Duodenal mucosa (tissue), 2 donors: ENCODE data around the gene SNRNP40.

Source experiments
- H3K27ac ChIP-seq: one replicate; pipeline ENCODE4 v1.7.0; 2013; ENCODE audit warnings: low read depth, low read length
- H3K27me3 ChIP-seq, 2 donors: one replicate each; pipeline ENCODE4 v1.7.0; 2013; ENCODE audit warnings: low read length in 2 of 2, control low read depth in 1 of 2; ENCODE audit not compliant: insufficient read depth in 2 of 2, control insufficient read depth in 1 of 2
- H3K36me3 ChIP-seq, 2 donors: one replicate each; pipeline ENCODE4 v1.7.0; 2013; ENCODE audit warnings: low read length in 2 of 2, control low read depth in 1 of 2; ENCODE audit not compliant: insufficient read depth in 2 of 2, control insufficient read depth in 1 of 2
- H3K4me1 ChIP-seq, 2 donors: one replicate each; pipeline ENCODE4 v1.7.0; 2013; ENCODE audit warnings: low read length in 2 of 2, control low read depth in 1 of 2; ENCODE audit not compliant: insufficient read depth in 2 of 2, control insufficient read depth in 1 of 2
- H3K4me3 ChIP-seq, 2 donors: one replicate each; pipeline ENCODE4 v1.7.0; 2013; ENCODE audit warnings: low read length in 2 of 2, low read depth in 1 of 2
- H3K9ac ChIP-seq, 2 donors: one replicate each; pipeline ENCODE4 v1.7.0; 2013; ENCODE audit warnings: low read length in 2 of 2, low read depth in 1 of 2
- H3K9me3 ChIP-seq, 2 donors: one replicate each; pipeline ENCODE4 v1.7.0; 2013; ENCODE audit warnings: low read length in 2 of 2, control low read depth in 1 of 2; ENCODE audit not compliant: control insufficient read depth in 1 of 2

Gene SNRNP40

DNA sequence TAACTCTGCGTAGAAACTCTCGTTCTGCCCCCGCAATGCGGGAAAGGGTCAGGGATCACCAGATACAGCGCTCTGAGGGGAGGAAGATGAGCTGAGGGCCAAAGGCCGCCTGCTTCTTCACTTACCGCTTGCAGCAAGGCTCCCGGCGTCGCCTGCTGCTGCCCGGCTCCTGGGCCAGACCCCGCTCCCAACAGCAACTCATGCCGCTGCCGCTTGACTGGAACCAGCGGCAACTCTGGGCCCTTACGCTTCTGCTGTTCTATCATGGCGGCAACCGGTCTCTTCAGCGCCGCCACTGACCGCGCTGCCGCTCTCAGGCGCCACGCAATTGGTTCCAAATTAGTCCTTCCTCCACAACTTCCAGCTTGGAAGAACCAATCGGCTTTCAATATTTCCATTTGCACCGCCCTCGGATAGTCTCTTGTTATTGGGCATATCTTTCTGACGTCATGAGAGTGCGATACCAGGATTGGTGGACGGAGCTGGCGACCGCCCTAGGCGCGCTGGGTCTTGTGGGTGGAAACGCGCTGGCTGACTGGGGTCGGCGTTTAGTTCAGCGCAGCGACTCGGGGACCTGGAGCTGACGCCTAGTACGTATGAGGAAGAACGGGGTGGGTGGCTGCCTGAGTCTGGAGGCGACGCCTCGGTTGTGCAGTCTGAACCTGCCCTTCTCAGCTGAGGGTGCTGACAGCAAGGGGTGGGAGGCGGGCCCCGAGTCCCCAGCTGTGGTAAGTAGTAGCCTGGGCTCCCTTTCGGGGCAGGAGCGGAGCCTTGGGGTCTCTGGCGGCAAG lies at the start of gene SNRNP40, which contains the start of gene ZCCHC17:
TSS of gene SNRNP40 (minus strand) at position 303 of the 791 bp plus-strand sequence. CDS start at position 266, 37 bp downstream.
TSS of gene ZCCHC17 (plus strand) at position 547 of the 791 bp plus-strand sequence. CDS start 13,067 bp downstream, outside the sequence.
- H3K9me3 ChIP-seq: no peaks in the 10 kb centered on the region
- peak within 1 kb of the TSS; percentile 95 to 98 for H3K9ac ChIP-seq
- peaks cover 12 to 22% of the 10 kb centered on the region in 2 donors for H3K36me3 ChIP-seq
- peak within 1 kb of the TSS; percentile 89 to 95 for H3K4me3 ChIP-seq
- no peaks in the 10 kb centered on the region for H3K27me3 ChIP-seq
- peaks cover 18 to 31% of the 10 kb centered on the region in 2 donors for H3K4me1 ChIP-seq
- H3K27ac ChIP-seq: peak within 1 kb of the TSS; percentile 68

DNA sequence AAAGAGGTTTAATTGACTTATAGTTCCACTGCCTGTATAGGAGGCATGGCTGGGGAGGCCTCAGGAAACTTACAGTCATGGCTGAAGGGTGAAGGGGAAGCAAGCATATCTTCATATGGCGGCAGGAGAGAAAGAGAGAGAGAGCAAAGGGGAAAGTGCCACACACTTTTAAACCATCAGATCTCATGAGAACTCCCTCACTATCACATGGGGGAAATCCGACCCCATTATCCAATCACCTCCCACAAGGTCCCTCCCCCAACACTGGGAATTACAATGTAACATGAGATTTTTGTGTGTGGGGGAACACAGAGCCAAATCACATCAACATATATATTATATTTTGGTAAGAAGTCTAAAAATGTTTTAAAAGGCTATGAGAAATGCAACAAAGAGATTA lies 49.0 kb upstream of the SNRNP40 start:
- no peaks in the 10 kb centered on the region for H3K9me3 ChIP-seq
- no peak overlapping the region for H3K4me3 ChIP-seq
- H3K36me3 ChIP-seq: peaks cover 12 to 35% of the 10 kb centered on the region in 2 donors
- no peak overlapping the region for H3K27ac ChIP-seq
- H3K4me1 ChIP-seq: no peaks in the 10 kb centered on the region
- no peaks in the 10 kb centered on the region for H3K27me3 ChIP-seq
- H3K9ac ChIP-seq: no peak overlapping the region

DNA sequence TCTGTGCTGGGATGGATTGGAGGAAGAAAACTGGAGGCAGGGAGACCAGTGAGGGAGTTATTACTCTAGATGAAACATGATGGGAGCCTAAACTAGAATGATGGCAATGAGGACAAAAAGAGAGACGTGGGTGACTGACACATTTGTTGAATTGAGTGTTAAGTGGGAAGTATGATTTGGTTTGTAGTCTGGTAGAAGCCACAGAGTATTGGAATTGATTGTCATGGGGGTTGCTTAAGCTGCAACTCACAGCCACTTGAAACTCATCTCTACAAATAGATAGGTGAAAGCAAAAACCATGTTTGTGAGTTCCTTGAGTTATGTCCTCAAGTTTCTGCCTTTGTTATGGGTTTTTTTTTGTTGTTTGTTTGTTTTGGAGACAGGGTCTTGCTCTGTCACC lies 47.9 kb upstream of the SNRNP40 start:
- H3K4me1 ChIP-seq: no peaks in the 10 kb centered on the region
- no peaks in the 10 kb centered on the region for H3K27me3 ChIP-seq
- H3K4me3 ChIP-seq: no peak overlapping the region
- H3K9me3 ChIP-seq: no peaks in the 10 kb centered on the region
- H3K36me3 ChIP-seq: peaks cover 12 to 30% of the 10 kb centered on the region in 2 donors
- H3K27ac ChIP-seq: no peak overlapping the region
- H3K9ac ChIP-seq: no peak overlapping the region

DNA sequence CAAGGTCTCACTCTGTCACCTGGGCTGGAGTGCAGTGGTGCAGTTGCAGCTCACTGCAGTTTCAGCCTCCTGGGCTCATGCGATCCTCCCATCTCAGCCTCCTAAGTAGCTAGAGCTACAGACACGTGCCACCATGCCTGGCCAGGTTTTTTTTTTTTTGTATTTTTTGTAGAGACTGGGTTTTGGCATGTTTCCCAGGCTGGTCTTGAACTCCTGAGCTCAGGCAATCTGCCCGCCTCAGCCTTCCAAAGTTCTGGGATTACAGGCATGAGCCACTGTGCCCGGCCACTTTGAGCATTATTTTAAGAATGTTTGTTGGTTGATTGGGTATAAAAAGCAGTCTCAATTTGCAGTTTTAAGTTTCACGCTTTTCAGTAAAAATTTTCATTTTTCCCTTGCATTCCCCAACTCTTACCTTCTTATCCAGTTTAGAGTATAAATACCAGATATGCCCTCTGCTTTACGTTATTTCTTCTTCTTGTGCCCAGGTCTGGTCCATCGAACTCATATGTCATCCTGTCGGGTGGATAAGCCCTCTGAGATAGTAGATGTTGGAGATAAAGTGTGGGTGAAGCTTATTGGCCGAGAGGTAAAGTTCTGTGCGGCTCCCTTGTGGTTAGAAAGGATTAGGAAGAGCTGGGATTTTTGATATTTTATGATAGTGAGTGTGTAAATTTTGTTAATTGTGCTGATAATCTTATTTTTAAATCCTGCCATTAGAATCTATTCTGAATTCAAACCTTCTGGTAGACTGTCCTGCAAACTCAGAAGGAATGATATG lies 40.3 kb upstream of the SNRNP40 start:
- H3K9me3 ChIP-seq: no peaks in the 10 kb centered on the region
- no peaks in the 10 kb centered on the region for H3K27me3 ChIP-seq
- no peak overlapping the region for H3K9ac ChIP-seq
- no peak overlapping the region for H3K4me3 ChIP-seq
- H3K4me1 ChIP-seq: no peaks in the 10 kb centered on the region
- H3K27ac ChIP-seq: no peak overlapping the region
- H3K36me3 ChIP-seq: peaks cover 3 to 16% of the 10 kb centered on the region in 2 donors

DNA sequence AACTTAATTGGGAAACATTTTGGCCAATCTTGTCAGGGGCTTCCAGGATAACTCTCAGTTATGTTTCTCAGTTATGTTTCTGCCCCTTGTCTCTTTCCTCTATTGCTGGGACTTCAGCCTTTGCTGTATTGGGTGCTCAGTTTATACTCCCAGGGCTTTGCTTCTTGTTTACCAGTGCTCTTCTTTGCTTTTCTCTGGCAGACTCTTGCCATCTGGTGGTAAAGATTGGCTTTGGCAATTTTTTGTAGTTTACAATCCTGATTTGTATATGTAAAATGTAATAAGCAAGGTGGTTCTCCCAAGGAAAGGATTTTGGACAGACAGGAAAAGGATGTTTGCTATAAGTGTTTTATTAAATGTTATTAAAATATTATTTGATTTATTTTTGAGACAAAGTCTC lies 38.4 kb upstream of the SNRNP40 start:
- Histone ChIP-seq H3K27me3 (no peaks in the 10 kb centered on the region), H3K36me3 (peaks cover 3 to 19% of the 10 kb centered on the region in 2 donors), H3K4me3 (no peak overlapping the region), H3K9ac (no peak overlapping the region), H3K4me1 (no peaks in the 10 kb centered on the region), H3K27ac (no peak overlapping the region), H3K9me3 (no peaks in the 10 kb centered on the region)

DNA sequence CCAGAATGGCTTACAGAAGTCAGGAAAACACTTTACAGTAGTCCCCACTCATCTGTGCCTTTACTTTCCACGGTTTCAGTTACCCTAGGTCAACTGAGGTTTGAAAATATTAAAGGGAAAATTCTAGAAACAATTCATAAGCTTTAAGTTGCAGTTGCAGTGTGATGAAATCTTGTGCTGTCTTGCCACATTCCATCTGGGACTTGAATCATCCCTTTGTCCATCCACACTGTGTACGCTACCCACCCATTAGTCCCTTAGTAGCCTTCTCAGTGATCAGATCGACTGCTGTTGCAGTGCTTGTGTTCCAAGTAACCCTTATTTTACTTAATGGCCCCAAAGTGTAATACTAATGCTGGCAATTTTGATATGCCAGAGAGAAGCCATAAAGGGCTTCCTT lies 30.8 kb upstream of the SNRNP40 start:
- H3K27ac ChIP-seq: no peak overlapping the region
- no peak overlapping the region for H3K9ac ChIP-seq
- H3K4me1 ChIP-seq: no peaks in the 10 kb centered on the region
- H3K27me3 ChIP-seq: no peaks in the 10 kb centered on the region
- no peak overlapping the region for H3K4me3 ChIP-seq
- peaks cover 0 to 13% of the 10 kb centered on the region in 2 donors for H3K36me3 ChIP-seq
- no peaks in the 10 kb centered on the region for H3K9me3 ChIP-seq

DNA sequence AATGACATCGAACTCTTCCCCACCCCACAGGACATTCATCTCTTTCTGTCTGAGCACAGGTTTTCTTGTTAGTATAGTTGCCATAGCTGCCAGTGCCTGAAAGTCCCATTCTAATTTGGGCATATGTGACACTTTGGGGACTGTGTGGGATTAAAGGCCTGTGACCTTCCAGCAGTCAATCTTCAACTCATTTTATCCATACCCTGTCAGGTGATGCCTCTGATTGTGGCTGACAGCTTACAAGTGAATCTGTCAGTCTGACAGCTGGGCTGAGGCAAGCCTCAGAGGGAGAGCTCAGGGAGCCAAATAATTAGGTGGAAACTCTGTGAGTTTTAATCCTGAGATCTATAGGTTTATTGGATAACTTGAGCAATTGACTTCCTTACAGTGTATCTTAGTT lies 29.9 kb upstream of the SNRNP40 start:
- Histone ChIP-seq H3K27ac (no peak overlapping the region), H3K27me3 (no peaks in the 10 kb centered on the region), H3K9me3 (no peaks in the 10 kb centered on the region), H3K9ac (no peak overlapping the region), H3K4me1 (no peaks in the 10 kb centered on the region), H3K4me3 (no peak overlapping the region), H3K36me3 (peaks cover 0 to 17% of the 10 kb centered on the region in 2 donors)

DNA sequence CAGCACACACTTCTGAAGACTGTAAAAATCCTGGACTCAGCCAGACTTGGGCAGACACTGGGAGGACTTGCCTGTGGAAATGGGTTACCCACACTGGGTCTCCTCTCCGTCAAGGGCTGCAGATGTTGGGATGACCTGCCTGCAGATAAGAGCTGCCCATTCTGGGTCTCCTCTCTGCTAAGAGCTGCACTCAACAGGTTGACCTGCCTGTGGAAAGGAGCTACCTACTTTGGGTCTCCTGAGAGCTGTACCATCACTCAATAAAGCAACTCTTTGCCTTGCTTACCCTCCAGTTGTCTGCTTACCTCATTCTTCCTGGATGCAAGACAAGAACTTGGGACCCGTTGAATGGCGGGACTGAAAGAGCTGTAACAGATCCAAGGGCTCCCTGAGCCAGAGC lies 28.4 kb upstream of the SNRNP40 start:
- H3K9ac ChIP-seq: no peak overlapping the region
- H3K27ac ChIP-seq: no peak overlapping the region
- H3K9me3 ChIP-seq: no peaks in the 10 kb centered on the region
- H3K36me3 ChIP-seq: peaks cover 5 to 20% of the 10 kb centered on the region in 2 donors
- no peaks in the 10 kb centered on the region for H3K27me3 ChIP-seq
- H3K4me3 ChIP-seq: no peak overlapping the region
- no peaks in the 10 kb centered on the region for H3K4me1 ChIP-seq

DNA sequence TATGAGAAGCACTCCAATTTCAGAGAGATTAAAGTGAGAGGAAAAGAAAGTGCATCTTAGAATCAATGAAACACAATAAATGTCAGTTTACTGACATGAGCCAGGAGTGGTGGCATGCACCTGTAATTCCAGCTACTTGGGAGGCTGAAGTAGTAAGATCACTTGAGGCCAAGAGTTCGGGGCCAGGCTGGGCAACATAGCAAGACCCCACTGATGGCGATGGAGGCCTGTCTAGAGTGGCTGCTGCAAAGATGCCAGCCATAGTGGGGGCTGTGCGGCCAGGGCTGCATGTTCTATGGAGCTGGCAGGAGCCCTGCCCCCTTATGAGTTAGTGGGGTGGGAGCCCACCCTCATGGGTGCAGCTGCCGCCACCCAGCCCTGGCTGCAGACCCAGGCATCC lies 27.5 kb upstream of the SNRNP40 start:
- Histone ChIP-seq H3K9me3 (no peaks in the 10 kb centered on the region), H3K4me1 (no peaks in the 10 kb centered on the region), H3K9ac (no peak overlapping the region), H3K4me3 (no peak overlapping the region), H3K27ac (no peak overlapping the region), H3K27me3 (no peaks in the 10 kb centered on the region), H3K36me3 (peaks cover 5 to 20% of the 10 kb centered on the region in 2 donors)

DNA sequence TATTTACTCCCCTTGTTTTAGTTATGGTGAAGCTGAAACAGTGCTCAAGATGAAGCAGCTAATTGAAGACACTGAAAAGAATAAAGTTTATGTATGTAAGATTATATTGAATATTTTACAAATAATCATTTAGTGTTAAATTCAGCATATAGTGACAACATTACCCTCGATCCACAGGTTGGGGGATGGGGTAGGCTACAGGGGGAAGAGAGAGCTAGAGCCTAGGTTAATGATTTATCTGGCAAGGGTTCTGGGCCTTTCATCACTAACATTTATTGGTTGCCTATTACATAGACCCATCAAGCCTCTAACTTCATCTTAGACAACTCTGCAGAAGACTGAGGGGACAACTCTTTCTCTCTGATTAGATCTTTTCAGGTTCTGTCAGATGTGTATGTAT lies 21.6 kb upstream of the SNRNP40 start:
- no peaks in the 10 kb centered on the region for H3K27me3 ChIP-seq
- no peak overlapping the region for H3K27ac ChIP-seq
- no peak overlapping the region for H3K4me3 ChIP-seq
- H3K4me1 ChIP-seq: no peaks in the 10 kb centered on the region
- H3K36me3 ChIP-seq: peaks cover 10 to 35% of the 10 kb centered on the region in 2 donors
- H3K9ac ChIP-seq: no peak overlapping the region
- H3K9me3 ChIP-seq: no peaks in the 10 kb centered on the region
